Measurements from ENCODE around the gene B4GALT7. TPM values are rescaled to one million over a fixed set of nuclear protein-coding genes. Genes with fewer than 3 reads are reported as not detected.
"Not testable (repeated sequence)": the region's sequence is repeated elsewhere in the genome, so short reads cannot be mapped to it uniquely, and the experiment has no call there.

B4GALT7 gene
- polyA plus RNA-seq, 1 of the 3 experiments (the other 2 are of a cell fraction), result 37.5 TPM

DNA sequence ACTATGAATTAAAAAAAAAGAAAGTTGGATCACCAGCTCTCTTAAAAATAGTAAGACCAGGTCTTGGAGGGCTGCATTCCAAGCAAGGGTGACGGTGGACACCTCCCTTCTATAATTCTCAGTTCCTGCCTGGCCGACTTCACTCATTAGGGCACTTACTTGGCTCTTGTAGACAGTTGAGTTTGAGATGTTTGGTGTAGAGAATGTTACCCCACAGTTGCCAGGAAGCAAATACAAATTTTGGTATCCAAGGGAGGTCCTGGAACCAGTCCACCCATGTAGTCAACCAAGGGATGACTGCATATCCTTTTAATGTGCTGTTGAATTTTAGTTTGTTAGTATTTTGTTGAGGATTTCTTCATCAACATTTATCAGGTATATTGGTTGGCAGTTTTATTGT lies 20.6 kb downstream of the B4GALT7 start (continued):
- TF ChIP-seq GATA2 (CRISPR knock-in tag; IDR thresholded peaks at IDR 0.05), result no peak
- TF ChIP-seq, protein P1, sequence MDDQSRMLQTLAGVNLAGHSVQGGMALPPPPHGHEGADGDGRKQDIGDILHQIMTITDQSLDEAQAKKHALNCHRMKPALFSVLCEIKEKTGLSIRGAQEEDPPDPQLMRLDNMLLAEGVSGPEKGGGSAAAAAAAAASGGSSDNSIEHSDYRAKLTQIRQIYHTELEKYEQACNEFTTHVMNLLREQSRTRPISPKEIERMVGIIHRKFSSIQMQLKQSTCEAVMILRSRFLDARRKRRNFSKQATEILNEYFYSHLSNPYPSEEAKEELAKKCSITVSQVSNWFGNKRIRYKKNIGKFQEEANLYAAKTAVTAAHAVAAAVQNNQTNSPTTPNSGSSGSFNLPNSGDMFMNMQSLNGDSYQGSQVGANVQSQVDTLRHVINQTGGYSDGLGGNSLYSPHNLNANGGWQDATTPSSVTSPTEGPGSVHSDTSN (IDR thresholded peaks at IDR 0.05), result no peak

GRCh38 chr5:177624172-177624571 lies 24.2 kb downstream of the B4GALT7 start:
- H2AFZ ChIP-seq (ENCODE audit: low read depth); POLR2A ChIA-PET; DNase-seq; H3K27ac ChIP-seq (ENCODE audit: low read depth in 2 of 2, low read length in 1 of 2); H3K9ac ChIP-seq; H3K79me2 ChIP-seq (ENCODE audit: insufficient read depth); H3K9me2 ChIP-seq; H3F3A ChIP-seq (replicated peaks; ENCODE audit: insufficient read depth); H3K4me1 ChIP-seq (ENCODE audit: control insufficient read depth in 1 of 2, insufficient read depth in 2 of 2, low read depth in 1 of 2, low read length in 1 of 2); H3K4me2 ChIP-seq; H3K27me3 ChIP-seq (ENCODE audit: insufficient read depth); H4K20me1 ChIP-seq (ENCODE audit: insufficient read depth); H3K9me3 ChIP-seq; H3K4me3 ChIP-seq (ENCODE audit: low read depth in 2 of 2, low read length in 1 of 2); CTCF ChIA-PET: not testable (repeated sequence)
- WGBS (ENCODE audit: low lambda C conversion rate), result 96% methylated on average over 10 of the region's 10 CpGs
- H3K36me3 ChIP-seq (replicated peaks in 1 of 2; ENCODE audit: control insufficient read depth in 1 of 2, insufficient read depth in 2 of 2, low read length in 1 of 2), result peaks cover 11 to 22% of the 10 kb centered on the region in 2 experiments

GRCh38 chr5:177630186-177630585 lies 30.3 kb downstream of the B4GALT7 start:
- H3K4me1 ChIP-seq (ENCODE audit: control insufficient read depth in 1 of 2, insufficient read depth in 2 of 2, low read depth in 1 of 2, low read length in 1 of 2); H2AFZ ChIP-seq (ENCODE audit: low read depth); H3F3A ChIP-seq (replicated peaks; ENCODE audit: insufficient read depth); H3K9me2 ChIP-seq; H3K4me2 ChIP-seq; H3K9ac ChIP-seq; H3K27ac ChIP-seq (ENCODE audit: low read depth in 2 of 2, low read length in 1 of 2); H3K9me3 ChIP-seq; POLR2A ChIA-PET; H3K79me2 ChIP-seq (ENCODE audit: insufficient read depth); DNase-seq; H3K4me3 ChIP-seq (ENCODE audit: low read depth in 2 of 2, low read length in 1 of 2); H3K36me3 ChIP-seq (replicated peaks in 1 of 2; ENCODE audit: control insufficient read depth in 1 of 2, insufficient read depth in 2 of 2, low read length in 1 of 2); H3K27me3 ChIP-seq (ENCODE audit: insufficient read depth); H4K20me1 ChIP-seq (ENCODE audit: insufficient read depth): not testable (repeated sequence)
- CTCF ChIA-PET, result interaction anchor here (2.4 kb wide), 1 partner anchor 22 kb away, joined by 8 read pairs; no protein-coding TSS in a partner anchor

DNA sequence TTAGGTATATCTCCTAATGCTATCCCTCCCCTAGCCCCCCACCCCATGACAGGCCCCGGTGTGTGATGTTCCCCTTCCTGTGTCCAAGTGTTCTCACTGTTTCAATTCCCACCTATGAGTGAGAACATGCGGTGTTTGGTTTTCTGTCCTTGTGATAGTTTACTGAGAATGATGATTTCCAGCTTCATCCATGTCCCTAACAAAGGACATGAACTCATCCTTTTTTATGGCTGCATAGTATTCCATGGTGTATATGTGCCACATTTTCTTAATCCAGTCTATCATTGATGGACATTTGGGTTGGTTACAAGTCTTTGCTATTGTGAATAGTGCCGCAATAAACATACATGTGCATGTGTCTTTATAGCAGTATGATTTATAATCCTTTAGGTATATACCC lies 35.0 kb downstream of the B4GALT7 start:
- H3K9ac ChIP-seq; H3K79me2 ChIP-seq (ENCODE audit: insufficient read depth); H3K27ac ChIP-seq (ENCODE audit: low read depth in 2 of 2, low read length in 1 of 2); H3K4me2 ChIP-seq; H3K9me2 ChIP-seq; H2AFZ ChIP-seq (ENCODE audit: low read depth); H3F3A ChIP-seq (replicated peaks; ENCODE audit: insufficient read depth); H3K36me3 ChIP-seq (replicated peaks in 1 of 2; ENCODE audit: control insufficient read depth in 1 of 2, insufficient read depth in 2 of 2, low read length in 1 of 2); H3K4me1 ChIP-seq (ENCODE audit: control insufficient read depth in 1 of 2, insufficient read depth in 2 of 2, low read depth in 1 of 2, low read length in 1 of 2); H3K9me3 ChIP-seq; H4K20me1 ChIP-seq (ENCODE audit: insufficient read depth); POLR2A ChIA-PET; DNase-seq; H3K4me3 ChIP-seq (ENCODE audit: low read depth in 2 of 2, low read length in 1 of 2); CTCF ChIA-PET; H3K27me3 ChIP-seq (ENCODE audit: insufficient read depth): not testable (repeated sequence)
- 91% methylated on average over 3 of the region's 3 CpGs for WGBS (ENCODE audit: low lambda C conversion rate)

DNA sequence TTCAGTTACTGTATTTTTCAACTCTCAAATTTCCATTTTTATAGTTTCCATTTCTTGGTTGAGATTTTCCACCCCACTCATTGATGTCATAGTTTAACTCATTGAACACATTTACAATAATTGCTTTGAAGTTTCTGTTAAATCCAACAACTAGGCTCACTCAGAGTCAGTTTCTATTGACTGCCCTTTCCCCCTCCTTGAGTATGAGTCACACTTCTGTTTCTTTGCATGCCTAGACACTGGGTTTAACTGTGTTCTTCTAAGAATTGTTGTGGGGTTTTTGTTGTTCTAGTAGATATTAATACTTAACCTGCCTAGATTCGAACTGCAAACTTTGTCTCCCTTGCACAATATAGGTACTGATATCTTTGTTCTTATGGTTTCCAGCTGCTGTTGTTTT lies 45.5 kb downstream of the B4GALT7 start:
- CTCF ChIA-PET; H4K20me1 ChIP-seq (ENCODE audit: insufficient read depth); H3K27ac ChIP-seq (ENCODE audit: low read depth in 2 of 2, low read length in 1 of 2); H3K36me3 ChIP-seq (replicated peaks in 1 of 2; ENCODE audit: control insufficient read depth in 1 of 2, insufficient read depth in 2 of 2, low read length in 1 of 2); POLR2A ChIA-PET; DNase-seq; H2AFZ ChIP-seq (ENCODE audit: low read depth); H3K79me2 ChIP-seq (ENCODE audit: insufficient read depth); H3K4me1 ChIP-seq (ENCODE audit: control insufficient read depth in 1 of 2, insufficient read depth in 2 of 2, low read depth in 1 of 2, low read length in 1 of 2); H3K4me2 ChIP-seq; H3K9me2 ChIP-seq; H3K9ac ChIP-seq; H3F3A ChIP-seq (replicated peaks; ENCODE audit: insufficient read depth); H3K4me3 ChIP-seq (ENCODE audit: low read depth in 2 of 2, low read length in 1 of 2); H3K27me3 ChIP-seq (ENCODE audit: insufficient read depth); H3K9me3 ChIP-seq: not testable (repeated sequence)
- WGBS (ENCODE audit: low lambda C conversion rate), result no CpG with 5 or more reads among the region's 1 CpG

DNA sequence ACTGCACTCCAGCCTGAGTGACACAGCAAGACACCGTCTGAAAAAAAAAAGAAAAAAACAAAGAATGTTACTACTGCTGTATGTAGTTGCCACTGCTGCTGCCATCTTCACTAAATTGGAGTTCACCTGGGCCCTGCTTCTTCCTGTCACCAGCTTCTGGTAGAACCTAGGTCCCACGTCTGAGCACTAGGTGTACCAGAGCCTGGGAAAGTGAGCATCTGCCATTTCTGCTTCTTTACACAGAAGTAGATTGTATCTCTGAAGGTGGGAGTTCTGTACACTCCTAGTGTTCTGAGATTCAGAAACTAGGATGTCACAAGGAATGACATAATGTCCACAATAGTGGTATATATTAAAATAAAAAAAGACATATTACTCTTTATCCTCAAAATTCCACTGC lies 51.3 kb downstream of the B4GALT7 start:
- H3K9ac ChIP-seq; H3K4me1 ChIP-seq (ENCODE audit: control insufficient read depth in 1 of 2, insufficient read depth in 2 of 2, low read depth in 1 of 2, low read length in 1 of 2); H3K27ac ChIP-seq (ENCODE audit: low read depth in 2 of 2, low read length in 1 of 2); H3K9me2 ChIP-seq; DNase-seq; POLR2A ChIA-PET; H2AFZ ChIP-seq (ENCODE audit: low read depth); H3K27me3 ChIP-seq (ENCODE audit: insufficient read depth); H3K4me3 ChIP-seq (ENCODE audit: low read depth in 2 of 2, low read length in 1 of 2); H3K36me3 ChIP-seq (replicated peaks in 1 of 2; ENCODE audit: control insufficient read depth in 1 of 2, insufficient read depth in 2 of 2, low read length in 1 of 2); H3K9me3 ChIP-seq; CTCF ChIA-PET; H3K4me2 ChIP-seq; H4K20me1 ChIP-seq (ENCODE audit: insufficient read depth); H3K79me2 ChIP-seq (ENCODE audit: insufficient read depth); H3F3A ChIP-seq (replicated peaks; ENCODE audit: insufficient read depth): not testable (repeated sequence)
- WGBS (ENCODE audit: low lambda C conversion rate), result 85% methylated on average over 2 of the region's 2 CpGs

GRCh38 chr5:177657846-177658245 lies 57.9 kb downstream of the B4GALT7 start:
- H3K36me3 ChIP-seq (replicated peaks in 1 of 2; ENCODE audit: control insufficient read depth in 1 of 2, insufficient read depth in 2 of 2, low read length in 1 of 2); H3K9ac ChIP-seq; H3K9me3 ChIP-seq; H3K9me2 ChIP-seq; H3K4me3 ChIP-seq (ENCODE audit: low read depth in 2 of 2, low read length in 1 of 2); H4K20me1 ChIP-seq (ENCODE audit: insufficient read depth); DNase-seq; H3F3A ChIP-seq (replicated peaks; ENCODE audit: insufficient read depth); H3K4me1 ChIP-seq (ENCODE audit: control insufficient read depth in 1 of 2, insufficient read depth in 2 of 2, low read depth in 1 of 2, low read length in 1 of 2); POLR2A ChIA-PET; H3K27ac ChIP-seq (ENCODE audit: low read depth in 2 of 2, low read length in 1 of 2); H2AFZ ChIP-seq (ENCODE audit: low read depth); CTCF ChIA-PET; H3K4me2 ChIP-seq; H3K27me3 ChIP-seq (ENCODE audit: insufficient read depth): not testable (repeated sequence)
- 54% methylated on average over 2 of the region's 2 CpGs for WGBS (ENCODE audit: low lambda C conversion rate)
- peaks cover 11% of the 10 kb centered on the region for H3K79me2 ChIP-seq (ENCODE audit: insufficient read depth)
